Brain microvascular endothelial cell (primary cell): ENCODE measurements around the gene TPPP2.

ENCODE experiments used
- DNase-seq: peaks from one replicate; pipeline ENCODE4 v3.0.0-alpha.2; 2020
- H3K27ac ChIP-seq: fragments of 250-450 bp; sonication (Bioruptor Pico); 2 replicates; pipeline ENCODE4 v1.5.1; 2020; ENCODE audit warnings: mild to moderate bottlenecking, moderate library complexity
- H3K27me3 ChIP-seq: fragments of 250-450 bp; sonication (Bioruptor Pico); replicated peaks from 2 replicates; pipeline ENCODE4 v1.5.1; 2020; ENCODE audit warnings: mild to moderate bottlenecking
- H3K36me3 ChIP-seq: fragments of 250-450 bp; sonication (Bioruptor Pico); replicated peaks from 2 replicates; pipeline ENCODE4 v1.5.1; 2020; ENCODE audit warnings: mild to moderate bottlenecking
- H3K4me3 ChIP-seq: 2 replicates; pipeline ENCODE4 v1.5.1; 2011; ENCODE audit warnings: low read depth, mild to moderate bottlenecking, control low read depth, low read length, moderate library complexity
- in situ Hi-C: cut with HindIII; loops from 2 replicates; pipeline ENCODE4 v1.10.0; 2017; ENCODE audit warnings: low sequenced_read_pairs, low pct_ligation_motif_present
- TF ChIP-seq, protein P1 (sequence below): IDR thresholded peaks from 2 replicates; pipeline ENCODE4 v1.5.1; 2011; ENCODE audit warnings: low read depth, mild to moderate bottlenecking, moderate library complexity, low read length, control low read depth, inconsistent platforms; ENCODE audit errors: missing control alignments

TPPP2 gene

DNA sequence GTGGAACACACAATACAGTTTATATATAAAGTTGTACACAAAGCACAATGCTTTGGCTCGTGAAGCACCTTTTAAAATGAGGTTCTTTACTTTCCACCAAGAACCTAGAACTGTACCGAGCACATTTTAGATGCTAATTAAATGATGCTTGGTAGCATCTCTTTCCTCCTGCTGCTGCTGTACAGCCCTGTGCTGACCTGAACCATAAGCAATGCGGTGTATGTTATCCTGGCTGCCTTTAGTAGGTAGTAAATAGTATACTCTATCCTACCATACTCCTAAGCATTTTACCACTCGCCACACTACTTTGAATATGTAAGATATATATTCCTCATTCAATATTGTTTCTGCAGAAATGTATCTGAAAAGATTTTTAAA lies 24.7 kb downstream of the TPPP2 start:
- in situ Hi-C loops, result no loop called here
- DNase-seq, result no peak
- H3K27ac ChIP-seq, result no peak overlapping the region
- no peaks in the 10 kb centered on the region for H3K36me3 ChIP-seq
- no peaks in the 10 kb centered on the region for H3K27me3 ChIP-seq
- H3K4me3 ChIP-seq, result no peak overlapping the region
- TF ChIP-seq, protein P1, sequence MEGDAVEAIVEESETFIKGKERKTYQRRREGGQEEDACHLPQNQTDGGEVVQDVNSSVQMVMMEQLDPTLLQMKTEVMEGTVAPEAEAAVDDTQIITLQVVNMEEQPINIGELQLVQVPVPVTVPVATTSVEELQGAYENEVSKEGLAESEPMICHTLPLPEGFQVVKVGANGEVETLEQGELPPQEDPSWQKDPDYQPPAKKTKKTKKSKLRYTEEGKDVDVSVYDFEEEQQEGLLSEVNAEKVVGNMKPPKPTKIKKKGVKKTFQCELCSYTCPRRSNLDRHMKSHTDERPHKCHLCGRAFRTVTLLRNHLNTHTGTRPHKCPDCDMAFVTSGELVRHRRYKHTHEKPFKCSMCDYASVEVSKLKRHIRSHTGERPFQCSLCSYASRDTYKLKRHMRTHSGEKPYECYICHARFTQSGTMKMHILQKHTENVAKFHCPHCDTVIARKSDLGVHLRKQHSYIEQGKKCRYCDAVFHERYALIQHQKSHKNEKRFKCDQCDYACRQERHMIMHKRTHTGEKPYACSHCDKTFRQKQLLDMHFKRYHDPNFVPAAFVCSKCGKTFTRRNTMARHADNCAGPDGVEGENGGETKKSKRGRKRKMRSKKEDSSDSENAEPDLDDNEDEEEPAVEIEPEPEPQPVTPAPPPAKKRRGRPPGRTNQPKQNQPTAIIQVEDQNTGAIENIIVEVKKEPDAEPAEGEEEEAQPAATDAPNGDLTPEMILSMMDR, result no peak

DNA sequence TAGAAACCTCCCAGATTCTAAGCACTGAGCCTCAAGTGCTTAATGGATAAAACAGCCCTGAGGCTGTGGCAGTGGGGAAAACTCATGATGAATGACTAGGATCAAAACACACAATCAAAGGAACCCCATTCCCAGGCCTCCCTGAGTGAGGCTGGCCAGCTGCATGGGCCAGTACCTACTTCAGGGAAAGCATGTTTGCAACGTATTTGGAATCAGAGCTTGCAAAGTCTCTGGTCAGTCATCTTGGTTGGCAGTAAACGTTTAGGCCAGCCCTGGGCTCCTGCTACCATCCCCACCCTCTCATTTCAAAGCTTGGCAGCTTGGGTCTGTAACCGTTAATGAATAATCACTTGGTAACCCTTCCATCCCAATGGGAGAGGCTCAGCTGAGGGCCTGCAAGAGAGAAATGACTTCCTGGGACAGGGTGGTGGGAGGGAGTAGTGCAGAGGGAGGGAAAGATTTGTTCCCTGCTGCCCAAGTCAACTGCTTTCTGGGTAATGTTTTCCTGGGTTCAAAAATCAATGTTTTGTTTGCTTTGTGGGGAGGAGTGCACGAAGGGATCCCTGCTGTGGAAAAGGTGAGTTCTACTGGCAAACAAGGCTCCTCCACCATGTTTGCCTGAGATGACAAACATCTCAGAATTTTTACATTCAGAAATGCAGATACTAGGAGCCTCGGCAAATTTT lies 25.6 kb downstream of the TPPP2 start:
- in situ Hi-C loops, result no loop called here
- no peaks in the 10 kb centered on the region for H3K27me3 ChIP-seq
- DNase-seq, result no peak
- no peaks in the 10 kb centered on the region for H3K36me3 ChIP-seq
- TF ChIP-seq, protein P1, result no peak
- H3K27ac ChIP-seq, result no peak overlapping the region
- H3K4me3 ChIP-seq, result no peak overlapping the region

DNA sequence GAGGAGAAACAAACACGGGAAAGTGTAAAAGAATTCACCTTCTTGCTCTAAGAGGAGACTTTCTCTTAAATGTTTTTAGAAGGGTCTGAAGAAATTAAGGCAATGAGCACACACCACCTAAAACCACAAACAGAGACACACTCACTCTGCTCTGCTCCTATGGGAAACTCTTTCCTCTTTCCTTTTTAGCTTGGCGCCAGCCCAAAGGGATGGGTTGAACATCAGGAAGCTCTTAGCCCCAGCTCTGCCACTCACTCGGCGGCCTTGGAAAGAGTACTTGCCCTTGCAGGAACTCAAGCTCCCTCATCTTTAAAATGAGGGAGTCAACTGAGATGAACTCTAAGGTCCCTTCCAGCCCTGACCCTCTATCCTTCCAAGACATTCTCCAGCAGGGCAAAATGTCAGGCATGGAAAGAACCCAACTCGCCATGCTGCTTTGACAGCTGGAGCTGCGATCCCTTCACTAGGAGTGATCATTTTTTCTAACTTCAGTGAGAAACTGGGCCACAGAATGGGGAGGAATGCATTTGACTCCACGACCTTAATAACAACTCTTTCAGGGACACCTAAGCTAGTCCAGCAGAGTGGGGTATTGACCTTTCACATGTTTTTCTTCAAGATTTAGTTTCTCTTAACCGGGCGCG lies 26.6 kb downstream of the TPPP2 start:
- DNase-seq, result no peak
- TF ChIP-seq, protein P1, result no peak
- in situ Hi-C loops, result no loop called here
- Histone ChIP-seq H3K27me3 (no peaks in the 10 kb centered on the region), H3K4me3 (no peak overlapping the region), H3K27ac (no peak overlapping the region), H3K36me3 (no peaks in the 10 kb centered on the region)

DNA sequence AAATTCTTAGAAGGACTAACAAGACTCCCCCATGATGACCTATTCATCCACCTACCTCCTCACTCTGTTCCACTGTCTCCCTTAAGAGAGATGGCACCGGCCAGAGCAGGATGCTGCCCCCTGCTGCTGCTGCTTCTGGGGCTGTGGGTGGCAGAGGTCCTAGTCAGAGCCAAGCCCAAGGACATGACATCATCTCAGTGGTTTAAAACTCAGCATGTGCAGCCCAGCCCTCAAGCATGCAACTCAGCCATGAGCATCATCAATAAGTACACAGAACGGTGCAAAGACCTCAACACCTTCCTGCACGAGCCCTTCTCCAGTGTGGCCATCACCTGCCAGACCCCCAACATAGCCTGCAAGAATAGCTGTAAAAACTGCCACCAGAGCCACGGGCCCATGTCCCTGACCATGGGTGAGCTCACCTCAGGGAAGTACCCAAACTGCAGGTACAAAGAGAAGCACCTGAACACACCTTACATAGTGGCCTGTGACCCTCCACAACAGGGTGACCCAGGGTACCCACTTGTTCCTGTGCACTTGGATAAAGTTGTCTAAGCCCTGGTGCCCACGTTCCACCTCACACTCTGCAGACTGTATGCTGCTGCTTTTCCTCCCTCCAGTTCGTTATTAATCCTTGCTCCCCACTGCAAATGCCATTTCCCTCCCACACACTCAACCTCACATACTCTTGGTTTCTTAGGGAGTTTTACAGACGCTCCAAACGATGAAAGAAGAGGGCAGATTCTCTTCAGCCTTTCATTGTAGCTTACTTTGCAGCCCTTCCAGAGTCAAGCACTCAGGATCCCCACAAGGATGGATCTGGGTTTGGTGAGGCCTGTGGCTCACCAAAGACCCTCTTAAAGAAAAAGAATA lies 28.0 kb downstream of the TPPP2 start, which contains the start of gene RNASE8:
Gene RNASE8 (plus strand): TSS at position 20 of the 873 bp plus-strand sequence. CDS start 71 bp downstream, at position 91.
- H3K27me3 ChIP-seq, result no peaks in the 10 kb centered on the region
- no peaks in the 10 kb centered on the region for H3K36me3 ChIP-seq
- TF ChIP-seq, protein P1, result peak; percentile 58
- H3K27ac ChIP-seq, result no peak within 1 kb of the TSS
- in situ Hi-C loops, result no loop called here
- H3K4me3 ChIP-seq, result no peak within 1 kb of the TSS
- no peak for DNase-seq

DNA sequence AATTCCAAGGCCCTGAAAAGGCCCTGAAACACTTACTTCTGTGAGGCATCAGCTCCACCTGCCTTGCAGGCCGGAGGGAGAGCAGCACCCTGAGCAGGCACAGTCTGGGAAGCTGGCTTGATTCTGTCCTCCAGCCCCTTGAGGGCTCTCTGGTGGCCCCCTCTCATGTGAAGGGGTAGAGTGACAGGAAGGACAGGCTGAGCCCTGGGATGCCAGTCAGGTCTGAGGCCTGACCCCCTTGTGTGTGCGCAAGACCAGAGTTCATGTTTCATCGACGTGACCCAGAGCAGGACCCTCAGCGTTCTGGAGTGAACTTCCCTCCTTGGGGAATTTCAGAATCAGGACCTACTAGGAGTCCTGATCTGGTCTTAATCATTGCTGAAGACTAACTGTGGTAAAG lies 28.9 kb downstream of the TPPP2 start:
- H3K27ac ChIP-seq, result no peak overlapping the region
- H3K27me3 ChIP-seq, result no peaks in the 10 kb centered on the region
- no peak for DNase-seq
- H3K4me3 ChIP-seq, result no peak overlapping the region
- TF ChIP-seq, protein P1, result no peak
- no peaks in the 10 kb centered on the region for H3K36me3 ChIP-seq
- in situ Hi-C loops, result no loop called here
